HL-60 (cell line): ENCODE measurements around the gene EEF1A2.

ENCODE experiments used
- DNase-seq, 2 experiments: peaks; one replicate each; pipeline ENCODE4 v3.0.0-alpha.2; 2010 to 2020; ENCODE audit warnings: low read depth in 1 of 2, low spot score in 1 of 2
- H3K27ac ChIP-seq: fragments of 250-450 bp; sonication (Bioruptor Pico); replicated peaks from 2 replicates; pipeline ENCODE4 v1.5.1; 2020; ENCODE audit warnings: mild to moderate bottlenecking, moderate library complexity
- H3K27me3 ChIP-seq: fragments of 250-450 bp; sonication (Bioruptor Pico); 2 replicates; pipeline ENCODE4 v1.5.1; 2021; ENCODE audit warnings: mild to moderate bottlenecking, moderate library complexity; ENCODE audit not compliant: insufficient read depth, poor library complexity, severe bottlenecking
- H3K4me3 ChIP-seq: replicated peaks from 2 replicates; pipeline ENCODE4 v1.5.1; 2011; ENCODE audit warnings: mild to moderate bottlenecking, control low read depth, low read length; ENCODE audit not compliant: insufficient read depth
- GABPA ChIP-seq: IDR thresholded peaks from 2 replicates; pipeline ENCODE4 v1.6.1; 2012; ENCODE audit warnings: low read depth
- POLR2AphosphoS5 ChIP-seq: IDR thresholded peaks from 2 replicates; pipeline ENCODE4 v1.6.1; 2012; ENCODE audit warnings: low read depth
- SPI1 ChIP-seq: IDR thresholded peaks from 2 replicates; pipeline ENCODE4 v1.6.1; 2012; ENCODE audit warnings: low read depth, mild to moderate bottlenecking, borderline replicate concordance
- TF ChIP-seq, protein P1 (sequence below): IDR thresholded peaks from one replicate; pipeline ENCODE4 v1.5.1; 2011; ENCODE audit warnings: low read length, control low read depth, inconsistent platforms; ENCODE audit not compliant: insufficient read depth
- TF ChIP-seq, protein P2 (sequence below): IDR thresholded peaks from 2 replicates; pipeline ENCODE4 v1.6.1; 2012; ENCODE audit warnings: low read depth; ENCODE audit not compliant: insufficient replicate concordance

EEF1A2 gene

DNA sequence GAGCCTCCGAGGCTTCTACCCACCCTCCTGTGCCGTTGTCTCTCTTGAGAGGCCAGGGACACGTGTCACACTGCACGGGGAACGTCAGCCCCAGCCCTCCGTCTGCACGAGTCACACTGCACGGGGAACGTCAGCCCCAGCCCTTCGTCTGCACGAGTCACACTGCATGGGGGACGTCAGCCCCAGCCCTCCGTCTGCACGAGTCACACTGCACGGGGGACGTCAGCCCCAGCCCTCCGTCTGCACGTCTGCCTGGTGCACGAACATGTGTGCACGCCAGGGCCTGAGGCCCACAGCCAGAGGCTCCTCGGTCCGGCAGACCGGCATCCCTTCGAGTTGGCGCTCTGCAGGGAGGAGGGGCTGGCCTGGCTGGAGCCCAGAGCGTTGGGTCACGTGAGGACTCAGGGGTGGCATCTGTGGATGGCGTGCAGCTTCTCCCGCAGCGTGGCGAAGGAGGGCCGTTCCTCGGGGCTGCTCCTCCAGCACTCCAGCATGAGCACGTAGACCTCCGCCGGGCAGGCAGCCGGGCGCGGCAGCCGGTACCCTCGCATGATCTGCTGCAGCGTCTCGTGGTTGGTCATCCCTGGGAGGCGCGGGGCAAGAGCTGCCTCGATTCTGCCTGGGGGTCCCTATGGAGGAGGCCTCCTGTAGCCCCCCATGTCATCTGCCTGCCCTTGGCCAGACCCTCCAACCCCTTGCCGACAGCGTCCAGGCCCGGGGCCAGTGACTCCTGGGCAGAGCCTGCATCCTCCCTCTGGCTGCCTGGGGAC lies 41.7 kb upstream of the EEF1A2 start:
- Histone ChIP-seq H3K27ac (no peak overlapping the region), H3K4me3 (no peak overlapping the region), H3K27me3 (peaks cover 37% of the 10 kb centered on the region)
- TF ChIP-seq, protein P1, sequence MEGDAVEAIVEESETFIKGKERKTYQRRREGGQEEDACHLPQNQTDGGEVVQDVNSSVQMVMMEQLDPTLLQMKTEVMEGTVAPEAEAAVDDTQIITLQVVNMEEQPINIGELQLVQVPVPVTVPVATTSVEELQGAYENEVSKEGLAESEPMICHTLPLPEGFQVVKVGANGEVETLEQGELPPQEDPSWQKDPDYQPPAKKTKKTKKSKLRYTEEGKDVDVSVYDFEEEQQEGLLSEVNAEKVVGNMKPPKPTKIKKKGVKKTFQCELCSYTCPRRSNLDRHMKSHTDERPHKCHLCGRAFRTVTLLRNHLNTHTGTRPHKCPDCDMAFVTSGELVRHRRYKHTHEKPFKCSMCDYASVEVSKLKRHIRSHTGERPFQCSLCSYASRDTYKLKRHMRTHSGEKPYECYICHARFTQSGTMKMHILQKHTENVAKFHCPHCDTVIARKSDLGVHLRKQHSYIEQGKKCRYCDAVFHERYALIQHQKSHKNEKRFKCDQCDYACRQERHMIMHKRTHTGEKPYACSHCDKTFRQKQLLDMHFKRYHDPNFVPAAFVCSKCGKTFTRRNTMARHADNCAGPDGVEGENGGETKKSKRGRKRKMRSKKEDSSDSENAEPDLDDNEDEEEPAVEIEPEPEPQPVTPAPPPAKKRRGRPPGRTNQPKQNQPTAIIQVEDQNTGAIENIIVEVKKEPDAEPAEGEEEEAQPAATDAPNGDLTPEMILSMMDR, result no peak
- TF ChIP-seq SPI1, result no peak
- TF ChIP-seq POLR2AphosphoS5, result no peak
- TF ChIP-seq, protein P2, sequence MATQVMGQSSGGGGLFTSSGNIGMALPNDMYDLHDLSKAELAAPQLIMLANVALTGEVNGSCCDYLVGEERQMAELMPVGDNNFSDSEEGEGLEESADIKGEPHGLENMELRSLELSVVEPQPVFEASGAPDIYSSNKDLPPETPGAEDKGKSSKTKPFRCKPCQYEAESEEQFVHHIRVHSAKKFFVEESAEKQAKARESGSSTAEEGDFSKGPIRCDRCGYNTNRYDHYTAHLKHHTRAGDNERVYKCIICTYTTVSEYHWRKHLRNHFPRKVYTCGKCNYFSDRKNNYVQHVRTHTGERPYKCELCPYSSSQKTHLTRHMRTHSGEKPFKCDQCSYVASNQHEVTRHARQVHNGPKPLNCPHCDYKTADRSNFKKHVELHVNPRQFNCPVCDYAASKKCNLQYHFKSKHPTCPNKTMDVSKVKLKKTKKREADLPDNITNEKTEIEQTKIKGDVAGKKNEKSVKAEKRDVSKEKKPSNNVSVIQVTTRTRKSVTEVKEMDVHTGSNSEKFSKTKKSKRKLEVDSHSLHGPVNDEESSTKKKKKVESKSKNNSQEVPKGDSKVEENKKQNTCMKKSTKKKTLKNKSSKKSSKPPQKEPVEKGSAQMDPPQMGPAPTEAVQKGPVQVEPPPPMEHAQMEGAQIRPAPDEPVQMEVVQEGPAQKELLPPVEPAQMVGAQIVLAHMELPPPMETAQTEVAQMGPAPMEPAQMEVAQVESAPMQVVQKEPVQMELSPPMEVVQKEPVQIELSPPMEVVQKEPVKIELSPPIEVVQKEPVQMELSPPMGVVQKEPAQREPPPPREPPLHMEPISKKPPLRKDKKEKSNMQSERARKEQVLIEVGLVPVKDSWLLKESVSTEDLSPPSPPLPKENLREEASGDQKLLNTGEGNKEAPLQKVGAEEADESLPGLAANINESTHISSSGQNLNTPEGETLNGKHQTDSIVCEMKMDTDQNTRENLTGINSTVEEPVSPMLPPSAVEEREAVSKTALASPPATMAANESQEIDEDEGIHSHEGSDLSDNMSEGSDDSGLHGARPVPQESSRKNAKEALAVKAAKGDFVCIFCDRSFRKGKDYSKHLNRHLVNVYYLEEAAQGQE, result no peak
- TF ChIP-seq GABPA, result no peak
- no peak for DNase-seq

DNA sequence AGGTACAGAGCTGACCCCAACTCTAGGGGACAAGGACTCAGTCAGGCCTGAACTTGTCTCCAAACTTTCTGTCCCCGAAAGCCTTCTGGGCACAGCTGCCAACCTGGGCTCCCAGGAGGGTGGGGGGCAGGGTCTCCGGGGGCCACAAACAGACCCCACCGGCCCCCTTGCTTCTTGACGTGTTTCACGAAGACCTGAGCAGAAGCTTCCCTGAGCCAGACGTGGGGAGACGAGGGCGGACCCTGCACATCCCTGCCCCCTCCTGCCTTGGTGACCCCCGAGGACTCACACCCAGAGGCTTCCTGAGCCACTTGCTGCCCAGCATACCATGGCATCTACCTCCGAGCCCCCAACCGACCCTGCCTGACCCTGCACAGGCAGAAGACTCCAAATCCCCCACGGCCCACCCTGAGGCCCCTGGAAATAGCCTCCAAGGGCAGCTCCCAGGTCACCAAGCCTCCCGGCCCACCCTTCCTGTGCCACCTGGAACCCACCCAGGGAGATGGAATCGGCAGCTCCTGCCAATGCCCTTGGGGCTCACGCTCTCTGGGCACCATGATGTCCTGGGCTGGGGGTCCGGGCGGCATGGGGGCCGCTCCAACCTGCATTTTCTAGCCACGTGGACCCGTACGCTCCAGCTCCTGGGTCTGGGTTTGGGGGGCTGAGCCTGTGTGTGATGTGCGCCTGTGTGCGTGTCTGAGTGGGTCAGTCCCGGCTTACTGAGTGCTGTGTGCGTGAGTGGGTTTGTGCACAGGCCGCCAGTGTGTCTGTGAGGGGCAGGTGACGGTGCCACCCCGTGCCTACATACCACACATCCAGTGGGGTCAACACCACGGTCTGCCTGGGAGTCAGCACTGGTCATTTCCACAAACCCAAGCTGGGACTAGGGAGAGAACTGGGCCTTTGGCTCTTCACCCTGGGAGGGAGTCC lies 40.8 kb upstream of the EEF1A2 start:
- no peak overlapping the region for H3K4me3 ChIP-seq
- H3K27ac ChIP-seq, result no peak overlapping the region
- H3K27me3 ChIP-seq, result peaks cover 29% of the 10 kb centered on the region
- no peak for DNase-seq
- TF ChIP-seq GABPA, result no peak
- TF ChIP-seq POLR2AphosphoS5, result no peak
- TF ChIP-seq, protein P1, result no peak
- TF ChIP-seq SPI1, result no peak
- TF ChIP-seq, protein P2, result no peak

DNA sequence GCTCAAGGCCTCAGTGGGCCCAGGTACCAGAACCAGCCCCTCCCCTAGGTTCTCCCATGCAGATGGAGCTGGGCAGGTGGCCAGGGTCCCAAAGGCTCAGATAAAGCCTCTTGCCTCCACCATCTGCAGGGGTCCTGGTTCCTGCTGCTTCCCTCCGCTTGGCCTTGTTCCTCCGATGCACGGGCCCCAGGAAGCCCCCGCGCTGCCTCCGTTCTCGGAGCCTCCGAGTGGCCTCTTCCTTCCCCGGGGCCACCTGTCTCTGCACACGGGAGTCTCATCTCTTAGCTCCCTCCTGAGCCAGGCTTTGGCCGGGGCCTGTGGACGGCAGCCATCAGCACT lies 40.2 kb upstream of the EEF1A2 start:
- H3K27ac ChIP-seq, result no peak overlapping the region
- no peak for DNase-seq
- H3K27me3 ChIP-seq, result peaks cover 26% of the 10 kb centered on the region
- H3K4me3 ChIP-seq, result no peak overlapping the region
- TF ChIP-seq, protein P2, result no peak
- TF ChIP-seq, protein P1, result no peak
